Smooth muscle cell (in vitro differentiated cells): ENCODE data around the gene BICD2. TPM values are rescaled to one million over a fixed set of nuclear protein-coding genes. Genes with fewer than 3 reads are reported as not detected.

Experiments
- DNase-seq: peaks from one replicate; lab custom pipeline; 2025; ENCODE audit not compliant: unreplicated experiment; lab: John Stamatoyannopoulos, UW
- H2AFZ ChIP-seq: fragments of 200-600 bp; sonication (generic); 2 replicates; pipeline ENCODE4 v1.6.0; 2016; ENCODE audit warnings: antibody characterized with exemption, low read depth, mild to moderate bottlenecking
- H3F3A ChIP-seq: fragments of 200-600 bp; sonication (generic); 2 replicates; pipeline ENCODE4 v1.6.0; 2017; ENCODE audit warnings: antibody characterized with exemption, low read depth
- H3K27ac ChIP-seq: fragments of 200-600 bp; sonication (generic); 2 replicates; pipeline ENCODE4 v1.5.1; 2016; ENCODE audit warnings: low read depth, mild to moderate bottlenecking
- H3K27me3 ChIP-seq: fragments of 200-600 bp; sonication (generic); 2 replicates; pipeline ENCODE4 v1.6.1; 2016; ENCODE audit warnings: low read depth, mild to moderate bottlenecking
- H3K36me3 ChIP-seq: fragments of 200-600 bp; sonication (generic); 2 replicates; pipeline ENCODE4 v1.5.1; 2016; ENCODE audit warnings: low read depth
- H3K4me1 ChIP-seq: fragments of 200-600 bp; sonication (generic); 2 replicates; pipeline ENCODE4 v1.5.1; 2016; ENCODE audit warnings: low read depth
- H3K4me2 ChIP-seq: fragments of 200-600 bp; sonication (generic); 2 replicates; pipeline ENCODE4 v1.6.0; 2016; ENCODE audit warnings: mild to moderate bottlenecking
- H3K4me3 ChIP-seq: fragments of 200-600 bp; sonication (generic); 2 replicates; pipeline ENCODE4 v1.5.1; 2016; ENCODE audit warnings: mild to moderate bottlenecking
- H3K79me2 ChIP-seq: fragments of 200-600 bp; sonication (generic); 2 replicates; pipeline ENCODE4 v1.6.0; 2016; ENCODE audit warnings: low read depth, mild to moderate bottlenecking
- H3K9ac ChIP-seq: fragments of 200-600 bp; sonication (generic); 2 replicates; pipeline ENCODE4 v1.6.0; 2016; ENCODE audit warnings: low read depth
- H3K9me3 ChIP-seq: fragments of 200-600 bp; sonication (generic); replicated peaks from 2 replicates; pipeline ENCODE4 v1.5.1; 2016; ENCODE audit warnings: low read depth
- H4K20me1 ChIP-seq: fragments of 200-600 bp; sonication (generic); 2 replicates; pipeline ENCODE4 v1.6.0; 2016; ENCODE audit warnings: low read depth
- CTCF ChIP-seq: fragments of 200-600 bp; sonication (generic); IDR thresholded peaks from 2 replicates; pipeline ENCODE4 v1.5.1; 2017; ENCODE audit warnings: borderline replicate concordance, mild to moderate bottlenecking, antibody characterized with exemption; ENCODE audit not compliant: insufficient read depth, poor library complexity, severe bottlenecking
- WGBS: methylation state at CpG from one replicate; pipeline ENCODE4 v1.1.7; 2016; ENCODE audit warnings: low lambda C conversion rate; 5-methylcytosine and 5-hydroxymethylcytosine counted together
- polyA plus RNA-seq: library from polyadenylated mRNA; unstranded; fragments of >200 nt; fragmentation: Nextera tagmentation; extraction: Ambion mirVana; gene quantifications from 2 replicates; pipeline ENCODE4 v1.2.1, GENCODE V29; 2016
- total RNA-seq: library from RNA; depleted of rRNA; stranded (reverse); fragments of >200 nt; gene quantifications from 2 replicates; pipeline ENCODE4 v1.2.3, GENCODE V29; 2014

The BICD2 gene
- total and polyA plus RNA-seq, 2 experiments from 2014 or later = 28.1 to 29.1 TPM

GRCh38 chr9:92735636-92736562 lies 28.7 kb downstream of the BICD2 start:
- H3K27ac ChIP-seq = no peak overlapping the region
- no peak for TF ChIP-seq CTCF
- WGBS = 77% methylated on average over 9 of the region's 9 CpGs
- H3K79me2 ChIP-seq = peaks cover 94% of the 10 kb centered on the region
- H3K9ac ChIP-seq = no peak overlapping the region
- peaks cover 8% of the 10 kb centered on the region for H3K4me1 ChIP-seq
- no peak for DNase-seq
- H3K27me3 ChIP-seq = no peaks in the 10 kb centered on the region
- H2AFZ ChIP-seq = no peak overlapping the region
- no peak overlapping the region for H3K4me2 ChIP-seq
- no peaks in the 10 kb centered on the region for H3K9me3 ChIP-seq
- no peaks in the 10 kb centered on the region for H3F3A ChIP-seq
- H4K20me1 ChIP-seq = peaks cover 92% of the 10 kb centered on the region
- no peak overlapping the region for H3K4me3 ChIP-seq
- H3K36me3 ChIP-seq = no peaks in the 10 kb centered on the region

GRCh38 chr9:92734931-92735635 lies 29.6 kb downstream of the BICD2 start:
- Histone ChIP-seq H3K9ac (no peak overlapping the region), H3K27me3 (no peaks in the 10 kb centered on the region), H3F3A (no peaks in the 10 kb centered on the region), H3K4me2 (no peak overlapping the region), H3K36me3 (no peaks in the 10 kb centered on the region), H3K4me3 (no peak overlapping the region), H3K79me2 (peaks cover 94% of the 10 kb centered on the region), H2AFZ (no peak overlapping the region), H3K27ac (no peak overlapping the region), H3K4me1 (peaks cover 8% of the 10 kb centered on the region), H3K9me3 (no peaks in the 10 kb centered on the region), H4K20me1 (peaks cover 92% of the 10 kb centered on the region)
- DNase-seq = no peak
- WGBS = 86% methylated on average over 8 of the region's 9 CpGs
- no peak for TF ChIP-seq CTCF

GRCh38 chr9:92730897-92731296 lies 33.7 kb downstream of the BICD2 start:
- H2AFZ ChIP-seq = no peak overlapping the region
- no peak overlapping the region for H3K4me3 ChIP-seq
- H3K4me2 ChIP-seq = no peak overlapping the region
- no peaks in the 10 kb centered on the region for H3K27me3 ChIP-seq
- H3F3A ChIP-seq = no peaks in the 10 kb centered on the region
- 98% methylated on average over 8 of the region's 8 CpGs for WGBS
- H3K27ac ChIP-seq = no peak overlapping the region
- H3K4me1 ChIP-seq = peaks cover 5% of the 10 kb centered on the region
- no peak for DNase-seq
- H3K9me3 ChIP-seq = no peaks in the 10 kb centered on the region
- H4K20me1 ChIP-seq = peaks cover 88% of the 10 kb centered on the region
- H3K9ac ChIP-seq = no peak overlapping the region
- TF ChIP-seq CTCF = no peak
- no peaks in the 10 kb centered on the region for H3K36me3 ChIP-seq
- peaks cover 64% of the 10 kb centered on the region for H3K79me2 ChIP-seq
